HCT116 (cell line): ENCODE measurements around the gene PRKCA.

Source experiments
- CEBPB ChIP-seq: IDR thresholded peaks from 2 replicates; pipeline ENCODE4 v1.6.1; 2012; ENCODE audit warnings: low read depth
- CTCF ChIP-seq, 3 experiments: fragments of 200-600 bp in 1 of 3; sonication (generic) in 1 of 3; IDR thresholded peaks in 2 of 3; conservative IDR thresholded peaks in 1 of 3; 2 replicates each; pipeline ENCODE4 v1.5.1; 2012 to 2017; ENCODE audit warnings: low read depth in 2 of 3, low read length in 2 of 3, antibody characterized with exemption in 1 of 3, borderline replicate concordance in 1 of 3, control low read depth in 1 of 3, mild to moderate bottlenecking in 1 of 3, mixed read lengths in 1 of 3, mixed run types in 1 of 3, moderate library complexity in 1 of 3; ENCODE audit not compliant: insufficient read depth in 1 of 3
- EGR1 ChIP-seq: IDR thresholded peaks from 2 replicates; pipeline ENCODE4 v1.6.1; 2012; ENCODE audit warnings: low read depth
- EZH2 ChIP-seq: fragments of 200-600 bp; sonication (generic); IDR thresholded peaks from 2 replicates; pipeline ENCODE4 v1.6.1; 2017; ENCODE audit warnings: antibody characterized with exemption, mixed run types
- EZH2phosphoT487 ChIP-seq: fragments of 200-600 bp; IDR thresholded peaks from 2 replicates; pipeline ENCODE4 v1.6.1; 2018; ENCODE audit warnings: antibody characterized with exemption, borderline replicate concordance
- FOSL1 ChIP-seq: IDR thresholded peaks from 2 replicates; pipeline ENCODE4 v1.6.1; 2012; ENCODE audit warnings: low read depth
- POLR2A ChIP-seq: IDR thresholded peaks from 2 replicates; pipeline ENCODE4 v1.7.0; 2011; ENCODE audit warnings: borderline replicate concordance; ENCODE audit not compliant: insufficient read depth, insufficient read length; ENCODE audit errors: extremely low read depth
- POLR2AphosphoS5 ChIP-seq: IDR thresholded peaks from 2 replicates; pipeline ENCODE4 v1.6.1; 2011; ENCODE audit warnings: mild to moderate bottlenecking, low read depth, low read length, moderate library complexity
- REST ChIP-seq: IDR thresholded peaks from 2 replicates; pipeline ENCODE4 v1.6.1; 2012; ENCODE audit warnings: low read depth
- SP1 ChIP-seq: IDR thresholded peaks from 2 replicates; pipeline ENCODE4 v1.6.1; 2012; ENCODE audit warnings: low read depth
- YY1 ChIP-seq: IDR thresholded peaks from 2 replicates; pipeline ENCODE4 v1.6.1; 2011; ENCODE audit warnings: low read length, low read depth, moderate library complexity, mild to moderate bottlenecking; ENCODE audit not compliant: insufficient replicate concordance; ENCODE audit errors: extremely low read depth
- ZNF274 ChIP-seq: fragments of 200-500 bp; sonication (Bioruptor generic); IDR thresholded peaks from 2 replicates; pipeline ENCODE4 v1.6.1; 2014; ENCODE audit warnings: mild to moderate bottlenecking, low read depth, low read length, inconsistent platforms

- TF ChIP-seq REST, result no peak
- TF ChIP-seq CTCF (IDR thresholded peaks at IDR 0.05 in 2 of 3, conservative IDR thresholded peaks at IDR 0.05 in 1 of 3; ENCODE audit: borderline replicate concordance in 1 of 3, insufficient read depth in 1 of 3, low read depth in 2 of 3, low read length in 2 of 3), result no peak
- TF ChIP-seq EZH2, result no peak
- no peak for TF ChIP-seq POLR2A
- TF ChIP-seq EZH2phosphoT487, result no peak
- no peak for TF ChIP-seq ZNF274
- no peak for TF ChIP-seq POLR2AphosphoS5
- no peak for TF ChIP-seq EGR1
- no peak for TF ChIP-seq CEBPB
- TF ChIP-seq SP1, result no peak
- TF ChIP-seq YY1, result no peak
- TF ChIP-seq FOSL1, result no peak
Observed at GRCh38 chr17:66548659-66549310, 246.4 kb downstream of the PRKCA start.
